Activated CD4-positive, alpha-beta memory T cell treated with anti-CD3 and anti-CD28 coated beads for 36 hours (primary cell): ENCODE measurements around the gene RIMKLA. TPM values are rescaled to one million over a fixed set of nuclear protein-coding genes. Genes with fewer than 3 reads are reported as not detected.
A peak's percentile ranks its signal among the peaks of the same experiment; 100 is the strongest.

Experiments
- CTCF ChIA-PET: fragments of 350-600 bp; sonication (Branson Sonifier 250); formaldehyde crosslinking; loops from one replicate; lab custom pipeline; 2021; ENCODE audit warnings: antibody characterized with exemption, inconsistent platforms; lab: Charles Lee
- POLR2A ChIA-PET: fragments of 350-600 bp; sonication (Branson Sonifier 250); formaldehyde crosslinking; loops from one replicate; lab custom pipeline; 2021; ENCODE audit warnings: antibody characterized with exemption; lab: Charles Lee
- DNase-seq: peaks from one replicate; pipeline ENCODE4 v3.0.0-alpha.2; 2020
- H3K27ac Mint-ChIP-seq: one replicate; pipeline ENCODE4 v1.8.0; 2021; ENCODE audit warnings: mixed read lengths
- H3K27me3 Mint-ChIP-seq: one replicate; pipeline ENCODE4 v1.8.0; 2021; ENCODE audit warnings: mixed read lengths
- H3K36me3 Mint-ChIP-seq: one replicate; pipeline ENCODE4 v1.8.0; 2021; ENCODE audit warnings: mixed read lengths
- H3K4me1 Mint-ChIP-seq: one replicate; pipeline ENCODE4 v1.8.0; 2021; ENCODE audit warnings: low read depth, mixed read lengths
- H3K4me3 Mint-ChIP-seq: one replicate; pipeline ENCODE4 v1.8.0; 2021; ENCODE audit warnings: mild to moderate bottlenecking, mixed read lengths
- H3K9me3 Mint-ChIP-seq: one replicate; pipeline ENCODE4 v1.8.0; 2021; ENCODE audit warnings: mixed read lengths
- intact Hi-C: fragments of 100-400 bp; cut with micrococcal nuclease; formaldehyde crosslinking; loops from one replicate; pipeline ENCODE4 v1.15.1; 2023
- total RNA-seq, 2 experiments: library from RNA; stranded (reverse); gene quantifications; one replicate each; pipeline ENCODE4 v1.2.3, GENCODE V29; 2021

The RIMKLA gene
- total RNA-seq, 2 experiments from 2014 or later, result 3.0 to 3.2 TPM

GRCh38 chr1:42379794-42380585 is 602 bp upstream of the RIMKLA start:
- peak overlapping the region; percentile 71 for H3K4me3 Mint-ChIP-seq
- H3K27ac Mint-ChIP-seq, result no peak overlapping the region
- no peaks in the 10 kb centered on the region for H3K9me3 Mint-ChIP-seq
- H3K36me3 Mint-ChIP-seq, result no peaks in the 10 kb centered on the region
- intact Hi-C loops, result no loop called here
- H3K27me3 Mint-ChIP-seq, result peaks cover 29% of the 10 kb centered on the region
- DNase-seq, result no peak
- H3K4me1 Mint-ChIP-seq, result peaks cover 7% of the 10 kb centered on the region
- POLR2A ChIA-PET, result no interaction called here
- CTCF ChIA-PET, result no interaction called here

GRCh38 chr1:42381280-42381673 is 685 bp downstream of the RIMKLA start:
- ChIA-PET POLR2A (no interaction called here), CTCF (no interaction called here)
- no peaks in the 10 kb centered on the region for H3K36me3 Mint-ChIP-seq
- H3K9me3 Mint-ChIP-seq, result no peaks in the 10 kb centered on the region
- intact Hi-C loops, result no loop called here
- H3K27me3 Mint-ChIP-seq, result peaks cover 29% of the 10 kb centered on the region
- no peak overlapping the region for H3K27ac Mint-ChIP-seq
- H3K4me1 Mint-ChIP-seq, result peaks cover 7% of the 10 kb centered on the region
- no peak for DNase-seq
- peak overlapping the region; percentile 69 for H3K4me3 Mint-ChIP-seq

GRCh38 chr1:42385283-42385682 is 4.7 kb downstream of the RIMKLA start:
- Mint-ChIP-seq H3K27ac (no peak overlapping the region), H3K4me1 (peaks cover 3% of the 10 kb centered on the region), H3K36me3 (no peaks in the 10 kb centered on the region), H3K27me3 (peaks cover 21% of the 10 kb centered on the region), H3K4me3 (no peak overlapping the region), H3K9me3 (no peaks in the 10 kb centered on the region)
- no peak for DNase-seq
- ChIA-PET CTCF (no interaction called here), POLR2A (no interaction called here)
- intact Hi-C loops, result no loop called here

DNA sequence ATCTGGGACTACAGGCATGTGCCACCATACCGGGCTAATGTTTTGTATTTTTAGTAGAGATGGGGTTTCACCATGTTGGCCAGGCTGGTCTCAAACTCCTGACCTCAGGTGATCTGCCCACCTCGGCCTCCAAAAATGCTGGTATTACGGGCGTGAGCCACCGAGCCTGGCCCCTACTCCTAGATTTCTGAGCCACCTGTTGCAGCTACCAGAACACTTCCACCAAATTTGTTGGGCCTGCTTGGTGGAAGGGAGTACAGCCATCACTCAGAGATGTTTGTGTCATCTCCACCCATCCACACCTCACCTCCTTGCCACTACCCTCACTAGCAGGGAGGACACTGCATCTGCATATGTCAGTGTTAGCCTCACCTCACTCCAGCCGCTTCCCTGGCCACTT is 5.5 kb downstream of the RIMKLA start:
- no peaks in the 10 kb centered on the region for H3K36me3 Mint-ChIP-seq
- ChIA-PET CTCF (no interaction called here), POLR2A (no interaction called here)
- DNase-seq, result no peak
- no peak overlapping the region for H3K4me3 Mint-ChIP-seq
- intact Hi-C loops, result no loop called here
- no peaks in the 10 kb centered on the region for H3K9me3 Mint-ChIP-seq
- H3K27me3 Mint-ChIP-seq, result peaks cover 21% of the 10 kb centered on the region
- peaks cover 3% of the 10 kb centered on the region for H3K4me1 Mint-ChIP-seq
- no peak overlapping the region for H3K27ac Mint-ChIP-seq

DNA sequence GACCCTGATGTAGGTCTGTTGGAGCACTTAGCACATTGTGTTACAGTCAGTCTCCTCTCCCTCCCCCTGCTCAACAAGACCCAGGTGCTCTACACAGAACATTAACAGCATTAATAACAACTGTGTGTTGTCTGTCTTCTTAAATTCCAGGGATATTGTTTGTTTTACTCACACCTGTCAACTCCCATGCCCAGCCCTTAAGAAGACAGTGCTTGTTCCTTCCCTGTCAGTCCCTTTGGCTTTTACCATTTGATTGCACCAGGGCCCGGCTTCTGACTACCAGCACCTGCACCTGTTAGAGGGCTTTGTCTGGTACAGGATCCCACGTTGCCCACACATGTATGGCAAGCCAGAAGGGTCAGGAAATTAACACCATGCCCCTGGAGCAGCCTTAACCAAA is 11.7 kb downstream of the RIMKLA start:
- ChIA-PET POLR2A (no interaction called here), CTCF (interaction anchor here (1.2 kb wide), 1 partner anchor 10 kb away, joined by 3 read pairs; no protein-coding TSS in a partner anchor)
- intact Hi-C loops, result no loop called here
- Mint-ChIP-seq H3K36me3 (no peaks in the 10 kb centered on the region), H3K9me3 (no peaks in the 10 kb centered on the region), H3K27me3 (peaks cover 5% of the 10 kb centered on the region), H3K27ac (no peak overlapping the region), H3K4me3 (no peak overlapping the region), H3K4me1 (peaks cover 10% of the 10 kb centered on the region)
- DNase-seq, result no peak

GRCh38 chr1:42392967-42393848 is 12.6 kb downstream of the RIMKLA start:
- ChIA-PET CTCF (interaction anchor here (1.2 kb wide), 1 partner anchor 11 kb away, joined by 3 read pairs; no protein-coding TSS in a partner anchor), POLR2A (no interaction called here)
- Mint-ChIP-seq H3K36me3 (no peaks in the 10 kb centered on the region), H3K4me3 (no peak overlapping the region), H3K4me1 (peaks cover 10% of the 10 kb centered on the region), H3K9me3 (no peaks in the 10 kb centered on the region), H3K27me3 (peaks cover 3% of the 10 kb centered on the region), H3K27ac (no peak overlapping the region)
- intact Hi-C loops, result no loop called here
- no peak for DNase-seq

- Mint-ChIP-seq H3K27ac (no peak overlapping the region), H3K4me1 (no peaks in the 10 kb centered on the region), H3K27me3 (peaks cover 1% of the 10 kb centered on the region), H3K36me3 (no peaks in the 10 kb centered on the region), H3K4me3 (no peak overlapping the region), H3K9me3 (no peaks in the 10 kb centered on the region)
- CTCF ChIA-PET, result interaction anchor here (1.9 kb wide), 1 partner anchor 226 kb away, joined by 5 read pairs; no protein-coding TSS in a partner anchor
- intact Hi-C loops, result no loop called here
- POLR2A ChIA-PET, result no interaction called here
- no peak for DNase-seq
These were observed 18.9 kb downstream of the RIMKLA start for GRCh38 chr1:42399315-42400100.

GRCh38 chr1:42403880-42404400 is 23.3 kb downstream of the RIMKLA start:
- no peak for DNase-seq
- intact Hi-C loops, result no loop called here
- no peaks in the 10 kb centered on the region for H3K4me1 Mint-ChIP-seq
- no peak overlapping the region for H3K27ac Mint-ChIP-seq
- ChIA-PET POLR2A (no interaction called here), CTCF (no interaction called here)
- H3K36me3 Mint-ChIP-seq, result no peaks in the 10 kb centered on the region
- no peaks in the 10 kb centered on the region for H3K9me3 Mint-ChIP-seq
- peaks cover 1% of the 10 kb centered on the region for H3K27me3 Mint-ChIP-seq
- H3K4me3 Mint-ChIP-seq, result no peak overlapping the region

GRCh38 chr1:42414551-42415496 is 34.2 kb downstream of the RIMKLA start:
- H3K36me3 Mint-ChIP-seq, result no peaks in the 10 kb centered on the region
- ChIA-PET POLR2A (no interaction called here), CTCF (no interaction called here)
- no peak overlapping the region for H3K27ac Mint-ChIP-seq
- intact Hi-C loops, result no loop called here
- no peaks in the 10 kb centered on the region for H3K4me1 Mint-ChIP-seq
- DNase-seq, result no peak
- H3K9me3 Mint-ChIP-seq, result no peaks in the 10 kb centered on the region
- H3K4me3 Mint-ChIP-seq, result no peak overlapping the region
- H3K27me3 Mint-ChIP-seq, result peaks cover 5% of the 10 kb centered on the region

DNA sequence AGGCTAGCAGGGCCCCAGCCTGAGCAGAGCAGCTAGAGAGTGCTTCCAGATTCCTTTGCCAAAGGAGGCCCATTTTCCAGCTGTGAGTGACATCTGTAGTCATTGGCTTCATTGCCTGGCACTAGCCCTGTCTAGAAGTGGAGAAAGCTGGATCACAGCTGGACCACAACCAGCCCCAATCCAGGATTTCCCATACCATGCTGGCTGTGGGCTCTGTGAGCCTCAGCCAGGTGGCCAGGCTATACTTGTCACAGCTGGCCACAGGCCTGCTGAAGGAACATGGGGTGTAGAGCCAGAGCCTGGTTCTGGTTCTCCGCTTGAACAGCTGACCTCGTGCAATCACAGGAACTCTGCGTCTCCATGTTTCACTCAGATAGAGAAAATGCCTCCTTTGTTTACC is 36.6 kb downstream of the RIMKLA start:
- CTCF ChIA-PET, result no interaction called here
- H3K36me3 Mint-ChIP-seq, result no peaks in the 10 kb centered on the region
- no peak overlapping the region for H3K4me3 Mint-ChIP-seq
- H3K9me3 Mint-ChIP-seq, result no peaks in the 10 kb centered on the region
- no peak for DNase-seq
- no peaks in the 10 kb centered on the region for H3K4me1 Mint-ChIP-seq
- no peak overlapping the region for H3K27ac Mint-ChIP-seq
- intact Hi-C loops, result no loop called here
- peaks cover 5% of the 10 kb centered on the region for H3K27me3 Mint-ChIP-seq
- POLR2A ChIA-PET, result interaction anchor here (0.6 kb wide), 1 partner anchor 47 kb away, joined by 3 read pairs; no protein-coding TSS in a partner anchor

DNA sequence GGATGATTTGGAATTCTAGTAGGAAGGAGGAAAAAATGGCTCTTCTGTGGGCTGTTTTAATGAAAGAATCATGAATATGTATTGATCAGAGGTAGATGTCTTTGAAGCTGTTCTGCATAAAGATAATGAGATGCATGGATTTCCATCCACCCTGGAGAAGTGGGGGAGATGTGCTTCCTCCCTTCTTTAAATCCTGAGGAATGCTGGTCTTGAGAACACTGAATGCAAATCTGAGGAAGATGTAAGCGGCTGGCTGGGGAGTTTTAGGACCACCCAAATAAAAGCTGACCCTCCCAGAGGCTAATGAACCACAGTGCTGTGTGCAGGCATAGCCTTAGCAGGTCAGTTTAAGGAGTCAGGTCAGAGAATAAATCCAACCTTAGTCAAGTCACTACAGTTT is 37.9 kb downstream of the RIMKLA start:
- CTCF ChIA-PET, result no interaction called here
- Mint-ChIP-seq H3K4me3 (no peak overlapping the region), H3K27me3 (peaks cover 5% of the 10 kb centered on the region), H3K9me3 (no peaks in the 10 kb centered on the region), H3K36me3 (no peaks in the 10 kb centered on the region), H3K27ac (no peak overlapping the region), H3K4me1 (no peaks in the 10 kb centered on the region)
- POLR2A ChIA-PET, result no interaction called here
- no peak for DNase-seq
- intact Hi-C loops, result no loop called here
